Ishikawa (cell line): ENCODE measurements around the gene SCAMP1.

Experiments used
- CEBPB ChIP-seq: IDR thresholded peaks from 2 replicates; pipeline ENCODE4 v1.6.1; 2012
- CREB1 ChIP-seq: IDR thresholded peaks from 2 replicates; pipeline ENCODE4 v1.6.1; 2012; ENCODE audit warnings: low read depth
- EGR1 ChIP-seq: IDR thresholded peaks from 2 replicates; pipeline ENCODE4 v1.6.1; 2012
- EP300 ChIP-seq: IDR thresholded peaks from 2 replicates; pipeline ENCODE4 v1.6.1; 2012; ENCODE audit warnings: borderline replicate concordance
- FOXM1 ChIP-seq: IDR thresholded peaks from 2 replicates; pipeline ENCODE4 v1.6.1; 2012; ENCODE audit warnings: low read depth, borderline replicate concordance
- NFIC ChIP-seq: IDR thresholded peaks from 2 replicates; pipeline ENCODE4 v1.6.1; 2012
- RAD21 ChIP-seq: IDR thresholded peaks from 2 replicates; pipeline ENCODE4 v1.6.1; 2012; ENCODE audit warnings: low read depth
- TAF1 ChIP-seq: IDR thresholded peaks from 2 replicates; pipeline ENCODE4 v1.6.1; 2012; ENCODE audit warnings: low read depth, mild to moderate bottlenecking
- TCF12 ChIP-seq: IDR thresholded peaks from 2 replicates; pipeline ENCODE4 v1.6.1; 2012; ENCODE audit warnings: low read depth
- TEAD4 ChIP-seq: IDR thresholded peaks from 2 replicates; pipeline ENCODE4 v1.6.1; 2012
- YY1 ChIP-seq: IDR thresholded peaks from 2 replicates; pipeline ENCODE4 v1.6.1; 2012; ENCODE audit warnings: low read depth
- TF ChIP-seq, protein P1 (sequence below): IDR thresholded peaks from 2 replicates; pipeline ENCODE4 v1.6.1; 2012
- TF ChIP-seq, protein P2 (sequence below): IDR thresholded peaks from 2 replicates; pipeline ENCODE4 v1.6.1; 2012
- TF ChIP-seq, protein P3 (sequence below): IDR thresholded peaks from 2 replicates; pipeline ENCODE4 v1.6.1; 2012; ENCODE audit warnings: low read depth, mild to moderate bottlenecking

DNA sequence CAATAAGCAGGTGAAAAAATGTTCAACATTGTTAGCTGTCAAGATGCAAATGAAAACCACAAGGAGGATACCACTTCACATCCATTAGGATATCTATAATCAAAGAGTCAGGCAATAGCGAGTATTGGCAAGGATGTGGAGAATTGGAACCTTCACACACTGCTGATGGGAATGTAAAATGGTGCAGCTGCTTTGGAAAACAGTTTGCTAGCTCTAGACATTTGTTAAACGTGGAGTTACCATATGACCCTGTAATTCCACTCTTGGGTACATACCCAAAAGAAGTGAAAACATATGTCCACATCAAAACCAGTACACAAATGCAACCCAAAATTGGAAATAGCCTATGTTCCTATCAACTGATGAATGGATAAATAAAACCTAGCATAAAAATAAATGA, 37.4 kb downstream of the SCAMP1 start:
- TF ChIP-seq TEAD4 (no peak), FOXM1 (no peak), EP300 (no peak), TCF12 (no peak), EGR1 (no peak), CEBPB (no peak), RAD21 (no peak), YY1 (no peak), CREB1 (no peak), NFIC (no peak), TAF1 (no peak)
- TF ChIP-seq, protein P1, sequence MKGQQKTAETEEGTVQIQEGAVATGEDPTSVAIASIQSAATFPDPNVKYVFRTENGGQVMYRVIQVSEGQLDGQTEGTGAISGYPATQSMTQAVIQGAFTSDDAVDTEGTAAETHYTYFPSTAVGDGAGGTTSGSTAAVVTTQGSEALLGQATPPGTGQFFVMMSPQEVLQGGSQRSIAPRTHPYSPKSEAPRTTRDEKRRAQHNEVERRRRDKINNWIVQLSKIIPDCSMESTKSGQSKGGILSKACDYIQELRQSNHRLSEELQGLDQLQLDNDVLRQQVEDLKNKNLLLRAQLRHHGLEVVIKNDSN, result no peak
- TF ChIP-seq, protein P2, sequence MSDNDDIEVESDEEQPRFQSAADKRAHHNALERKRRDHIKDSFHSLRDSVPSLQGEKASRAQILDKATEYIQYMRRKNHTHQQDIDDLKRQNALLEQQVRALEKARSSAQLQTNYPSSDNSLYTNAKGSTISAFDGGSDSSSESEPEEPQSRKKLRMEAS, result no peak
- TF ChIP-seq, protein P3, sequence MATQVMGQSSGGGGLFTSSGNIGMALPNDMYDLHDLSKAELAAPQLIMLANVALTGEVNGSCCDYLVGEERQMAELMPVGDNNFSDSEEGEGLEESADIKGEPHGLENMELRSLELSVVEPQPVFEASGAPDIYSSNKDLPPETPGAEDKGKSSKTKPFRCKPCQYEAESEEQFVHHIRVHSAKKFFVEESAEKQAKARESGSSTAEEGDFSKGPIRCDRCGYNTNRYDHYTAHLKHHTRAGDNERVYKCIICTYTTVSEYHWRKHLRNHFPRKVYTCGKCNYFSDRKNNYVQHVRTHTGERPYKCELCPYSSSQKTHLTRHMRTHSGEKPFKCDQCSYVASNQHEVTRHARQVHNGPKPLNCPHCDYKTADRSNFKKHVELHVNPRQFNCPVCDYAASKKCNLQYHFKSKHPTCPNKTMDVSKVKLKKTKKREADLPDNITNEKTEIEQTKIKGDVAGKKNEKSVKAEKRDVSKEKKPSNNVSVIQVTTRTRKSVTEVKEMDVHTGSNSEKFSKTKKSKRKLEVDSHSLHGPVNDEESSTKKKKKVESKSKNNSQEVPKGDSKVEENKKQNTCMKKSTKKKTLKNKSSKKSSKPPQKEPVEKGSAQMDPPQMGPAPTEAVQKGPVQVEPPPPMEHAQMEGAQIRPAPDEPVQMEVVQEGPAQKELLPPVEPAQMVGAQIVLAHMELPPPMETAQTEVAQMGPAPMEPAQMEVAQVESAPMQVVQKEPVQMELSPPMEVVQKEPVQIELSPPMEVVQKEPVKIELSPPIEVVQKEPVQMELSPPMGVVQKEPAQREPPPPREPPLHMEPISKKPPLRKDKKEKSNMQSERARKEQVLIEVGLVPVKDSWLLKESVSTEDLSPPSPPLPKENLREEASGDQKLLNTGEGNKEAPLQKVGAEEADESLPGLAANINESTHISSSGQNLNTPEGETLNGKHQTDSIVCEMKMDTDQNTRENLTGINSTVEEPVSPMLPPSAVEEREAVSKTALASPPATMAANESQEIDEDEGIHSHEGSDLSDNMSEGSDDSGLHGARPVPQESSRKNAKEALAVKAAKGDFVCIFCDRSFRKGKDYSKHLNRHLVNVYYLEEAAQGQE, result no peak
